Skeletal muscle tissue (tissue), 4 donors: ENCODE data around the gene PSME1. TPM values are rescaled to one million over a fixed set of nuclear protein-coding genes. Genes with fewer than 3 reads are reported as not detected.

Experiments used
- H3K27ac ChIP-seq: one replicate; pipeline ENCODE4 v1.7.0; 2013; ENCODE audit warnings: mild to moderate bottlenecking, low read depth, low read length, inconsistent platforms
- H3K27me3 ChIP-seq, 3 donors: one replicate each; pipeline ENCODE4 v1.7.0; 2013; ENCODE audit warnings: low read length in 3 of 3; ENCODE audit not compliant: control insufficient read depth in 3 of 3, insufficient read depth in 3 of 3
- H3K36me3 ChIP-seq, 3 donors: one replicate each; pipeline ENCODE4 v1.7.0; 2013; ENCODE audit warnings: low read length in 3 of 3; ENCODE audit not compliant: control insufficient read depth in 3 of 3, insufficient read depth in 3 of 3
- H3K4me1 ChIP-seq, 3 donors: one replicate each; pipeline ENCODE4 v1.7.0; 2013; ENCODE audit warnings: low read length in 3 of 3, mild to moderate bottlenecking in 3 of 3; ENCODE audit not compliant: control insufficient read depth in 3 of 3, insufficient read depth in 3 of 3
- H3K4me3 ChIP-seq, 3 donors: one replicate each; pipeline ENCODE4 v1.7.0; 2013; ENCODE audit warnings: low read length in 3 of 3
- H3K9ac ChIP-seq, 3 donors: one replicate each; pipeline ENCODE4 v1.7.0; 2013; ENCODE audit warnings: low read length in 3 of 3, mild to moderate bottlenecking in 3 of 3, moderate library complexity in 2 of 3, low read depth in 1 of 3
- H3K9me3 ChIP-seq, 3 donors: one replicate each; pipeline ENCODE4 v1.7.0; 2013; ENCODE audit warnings: low read length in 3 of 3; ENCODE audit not compliant: control insufficient read depth in 3 of 3
- total RNA-seq: library from RNA; depleted of rRNA; stranded (reverse); fragments of >200 nt; gene quantifications from one replicate; pipeline ENCODE4 v1.2.3, GENCODE V29; 2014
- donor health status: Osteomylitis.

PSME1 gene
- total RNA-seq, 1 donor from 2014 or later = 89.8 TPM

- peaks cover 13 to 18% (median 14%) of the 10 kb centered on the region in 3 donors for H3K36me3 ChIP-seq
- H3K4me1 ChIP-seq = peaks cover 19 to 26% (median 21%) of the 10 kb centered on the region in 3 donors
- H3K27ac ChIP-seq = no peak overlapping the region
- H3K27me3 ChIP-seq = no peaks in the 10 kb centered on the region
- H3K9ac ChIP-seq = no peak overlapping the region
- H3K4me3 ChIP-seq = no peak overlapping the region
- no peaks in the 10 kb centered on the region for H3K9me3 ChIP-seq
Measured at GRCh38 chr14:24127673-24128072, 8.3 kb upstream of the PSME1 start.

- Histone ChIP-seq H3K36me3 (peaks cover 0 to 9% (median 0%) of the 10 kb centered on the region in 3 donors), H3K9me3 (no peaks in the 10 kb centered on the region), H3K4me1 (peaks cover 24 to 31% (median 27%) of the 10 kb centered on the region in 3 donors), H3K4me3 (no peak overlapping the region), H3K27ac (no peak overlapping the region), H3K9ac (no peak overlapping the region), H3K27me3 (no peaks in the 10 kb centered on the region)
Measured at GRCh38 chr14:24129410-24129998, 6.5 kb upstream of the PSME1 start.

- Histone ChIP-seq H3K4me1 (peaks cover 27 to 37% (median 30%) of the 10 kb centered on the region in 3 donors), H3K27me3 (no peaks in the 10 kb centered on the region), H3K4me3 (peak within 1 kb of the TSS; percentile 70 to 88 (median 87)), H3K9ac (peak within 1 kb of the TSS; percentile 82 to 96 (median 82)), H3K27ac (peak within 1 kb of the TSS; percentile 96), H3K36me3 (peaks cover 0 to 9% (median 0%) of the 10 kb centered on the region in 3 donors), H3K9me3 (no peaks in the 10 kb centered on the region)
Measured at GRCh38 chr14:24130380-24130716, 5.6 kb upstream of the PSME1 start, which contains the start of gene FITM1. FITM1 (plus strand) TSS chr14:24130659; CDS start chr14:24131564, 905 bp downstream.

DNA sequence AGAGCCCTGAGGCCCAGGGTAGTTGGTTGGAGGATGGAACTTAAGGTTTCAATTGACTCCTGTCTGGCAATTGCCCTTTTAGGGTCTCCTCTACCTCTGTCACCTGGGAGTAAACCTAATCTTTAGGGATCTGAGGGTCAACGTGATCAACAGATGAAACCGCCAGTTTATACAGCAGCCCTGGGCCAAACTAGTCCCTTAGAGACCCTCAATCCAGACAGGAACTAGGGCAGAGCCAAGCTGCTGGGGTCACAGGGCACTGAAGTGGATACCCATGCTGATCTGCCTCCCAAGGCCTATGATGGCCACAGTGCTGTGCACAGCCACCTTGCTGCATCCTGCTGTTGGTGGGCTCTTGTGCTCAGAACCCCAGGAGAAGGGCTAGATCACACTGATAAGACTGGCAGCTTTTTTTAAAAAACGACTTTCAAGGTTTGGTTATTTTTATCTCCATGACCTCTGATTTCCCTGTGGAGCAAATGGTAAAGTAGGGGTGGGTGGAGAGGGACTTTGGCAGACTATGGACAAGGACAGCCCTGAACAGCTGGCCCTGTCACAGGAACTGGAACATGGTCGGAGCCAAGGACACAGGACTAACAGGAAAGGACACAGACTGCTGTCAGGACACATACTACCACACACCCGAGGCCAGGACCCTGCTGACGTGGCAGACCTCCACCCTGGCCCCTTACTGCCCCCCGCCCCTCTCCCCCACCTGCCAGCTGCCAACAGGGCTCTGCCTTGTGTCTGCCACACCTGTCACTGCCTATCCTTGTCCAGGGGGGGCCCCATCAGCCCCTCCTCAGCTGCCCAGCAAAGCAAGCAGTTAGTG lies 5.1 kb upstream of the PSME1 start:
- Histone ChIP-seq H3K4me1 (peaks cover 31 to 41% (median 34%) of the 10 kb centered on the region in 3 donors), H3K4me3 (peak overlapping the region; percentile 69 to 87 (median 78)), H3K27ac (peak overlapping the region; percentile 96), H3K9ac (peak overlapping the region; percentile 82 to 96 (median 82)), H3K9me3 (no peaks in the 10 kb centered on the region), H3K27me3 (no peaks in the 10 kb centered on the region), H3K36me3 (peaks cover 0 to 9% (median 0%) of the 10 kb centered on the region in 3 donors)

- Histone ChIP-seq H3K27ac (peak overlapping the region; percentile 96), H3K9ac (peak overlapping the region; percentile 82 to 96 (median 82)), H3K9me3 (no peaks in the 10 kb centered on the region), H3K36me3 (peaks cover 0 to 9% (median 0%) of the 10 kb centered on the region in 3 donors), H3K4me1 (peaks cover 33 to 44% (median 37%) of the 10 kb centered on the region in 3 donors), H3K27me3 (no peaks in the 10 kb centered on the region), H3K4me3 (peak overlapping the region; percentile 70 to 88 (median 87))
Measured at GRCh38 chr14:24131549-24131966, 4.4 kb upstream of the PSME1 start.

DNA sequence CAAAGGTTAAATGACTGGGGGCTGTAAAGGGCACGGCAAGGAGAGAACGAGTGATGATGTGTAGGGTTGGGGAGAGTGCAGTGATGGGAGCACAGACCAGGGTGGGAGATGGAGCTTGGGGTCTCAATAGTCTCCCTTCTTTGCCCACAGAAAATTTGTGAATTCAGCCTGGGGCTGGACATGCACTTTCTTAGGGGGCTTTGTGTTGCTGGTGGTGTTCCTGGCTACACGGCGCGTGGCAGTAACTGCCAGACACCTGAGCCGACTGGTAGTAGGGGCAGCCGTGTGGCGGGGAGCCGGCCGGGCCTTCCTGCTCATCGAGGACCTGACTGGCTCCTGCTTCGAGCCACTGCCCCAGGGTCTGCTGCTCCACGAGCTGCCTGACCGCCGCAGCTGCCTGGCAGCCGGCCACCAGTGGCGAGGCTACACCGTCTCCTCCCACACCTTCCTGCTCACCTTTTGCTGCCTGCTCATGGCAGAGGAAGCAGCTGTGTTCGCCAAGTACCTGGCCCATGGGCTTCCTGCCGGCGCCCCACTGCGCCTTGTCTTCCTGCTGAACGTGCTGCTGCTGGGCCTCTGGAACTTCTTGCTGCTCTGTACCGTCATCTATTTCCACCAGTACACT lies 3.8 kb upstream of the PSME1 start:
- Histone ChIP-seq H3K36me3 (peaks cover 0 to 9% (median 3%) of the 10 kb centered on the region in 3 donors), H3K4me3 (peak overlapping the region; percentile 70 to 88 (median 87)), H3K27me3 (no peaks in the 10 kb centered on the region), H3K27ac (peak overlapping the region; percentile 96), H3K4me1 (peaks cover 39 to 51% (median 43%) of the 10 kb centered on the region in 3 donors), H3K9ac (peak overlapping the region; percentile 82 to 96 (median 82)), H3K9me3 (no peaks in the 10 kb centered on the region)

GRCh38 chr14:24132976-24133375 lies 3.0 kb upstream of the PSME1 start:
- H3K36me3 ChIP-seq = peaks cover 7 to 17% (median 11%) of the 10 kb centered on the region in 3 donors
- H3K9ac ChIP-seq = peak overlapping the region; percentile 82 to 96 (median 82)
- no peaks in the 10 kb centered on the region for H3K27me3 ChIP-seq
- peaks cover 46 to 59% (median 51%) of the 10 kb centered on the region in 3 donors for H3K4me1 ChIP-seq
- peak overlapping the region; percentile 96 for H3K27ac ChIP-seq
- H3K4me3 ChIP-seq = peak overlapping the region; percentile 70 to 88 (median 87)
- no peaks in the 10 kb centered on the region for H3K9me3 ChIP-seq

- Histone ChIP-seq H3K9ac (no peak overlapping the region), H3K9me3 (no peaks in the 10 kb centered on the region), H3K4me1 (peaks cover 53 to 66% (median 58%) of the 10 kb centered on the region in 3 donors), H3K4me3 (no peak overlapping the region), H3K27ac (no peak overlapping the region), H3K36me3 (peaks cover 14 to 24% (median 19%) of the 10 kb centered on the region in 3 donors), H3K27me3 (no peaks in the 10 kb centered on the region)
Measured at GRCh38 chr14:24133735-24134134, 2.3 kb upstream of the PSME1 start.

DNA sequence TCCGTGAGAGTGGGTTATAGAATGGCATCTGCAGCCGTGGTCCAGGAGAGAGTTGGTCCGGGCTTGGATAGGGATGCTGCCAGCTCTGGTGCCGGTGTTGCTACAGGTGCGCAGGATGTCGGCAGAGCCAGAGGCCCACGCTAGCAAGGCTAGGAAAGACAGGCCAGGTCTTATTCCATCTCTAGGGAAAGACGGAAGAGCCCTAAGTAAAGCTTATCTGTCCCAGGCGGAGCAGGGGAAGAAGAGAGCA lies 485 bp upstream of the PSME1 start:
- Histone ChIP-seq H3K9ac (peak overlapping the region; percentile 74 to 83 (median 75)), H3K9me3 (no peaks in the 10 kb centered on the region), H3K4me3 (peak overlapping the region; percentile 72 to 87 (median 82)), H3K27me3 (no peaks in the 10 kb centered on the region), H3K4me1 (peaks cover 60 to 70% (median 67%) of the 10 kb centered on the region in 3 donors), H3K36me3 (peaks cover 24 to 32% (median 29%) of the 10 kb centered on the region in 3 donors), H3K27ac (peak overlapping the region; percentile 88)
